Kasumi-1 (cell line): ENCODE data around the gene KCTD19.

Experiments used
- DNase-seq, 2 experiments: peaks; one replicate each; lab custom pipeline; 2025; lab: John Stamatoyannopoulos, UW

KCTD19 gene

DNA sequence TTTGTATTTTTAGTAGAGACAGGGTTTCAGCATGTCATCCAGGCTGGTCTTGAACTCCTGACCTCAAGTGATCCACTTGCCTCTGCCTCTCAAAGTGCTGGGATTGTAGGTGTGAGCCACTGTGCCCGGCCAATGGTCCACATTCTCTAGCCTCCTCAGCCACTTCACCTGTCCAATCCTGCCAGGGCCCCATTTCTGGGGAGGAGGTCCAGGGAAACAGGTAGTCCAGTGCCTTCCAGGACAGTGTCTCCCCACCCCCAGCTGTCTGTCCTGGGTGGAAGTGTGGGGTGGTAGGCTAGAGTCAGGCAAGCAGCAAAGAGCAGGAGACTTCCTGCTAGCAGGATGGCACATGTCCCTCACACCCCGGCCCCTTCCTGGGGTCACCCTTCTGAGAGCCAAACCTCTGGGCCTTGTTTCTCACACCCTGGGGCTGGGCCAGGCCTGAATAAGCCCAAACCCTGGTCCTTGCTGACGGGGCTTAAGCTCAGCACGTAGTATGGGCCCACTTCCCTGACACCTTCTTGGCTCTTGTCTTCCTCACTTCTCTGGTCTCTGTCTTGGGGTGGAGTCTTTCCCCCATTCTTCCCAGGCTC, 84.3 kb downstream of the KCTD19 start:
- DNase-seq: no peak

DNA sequence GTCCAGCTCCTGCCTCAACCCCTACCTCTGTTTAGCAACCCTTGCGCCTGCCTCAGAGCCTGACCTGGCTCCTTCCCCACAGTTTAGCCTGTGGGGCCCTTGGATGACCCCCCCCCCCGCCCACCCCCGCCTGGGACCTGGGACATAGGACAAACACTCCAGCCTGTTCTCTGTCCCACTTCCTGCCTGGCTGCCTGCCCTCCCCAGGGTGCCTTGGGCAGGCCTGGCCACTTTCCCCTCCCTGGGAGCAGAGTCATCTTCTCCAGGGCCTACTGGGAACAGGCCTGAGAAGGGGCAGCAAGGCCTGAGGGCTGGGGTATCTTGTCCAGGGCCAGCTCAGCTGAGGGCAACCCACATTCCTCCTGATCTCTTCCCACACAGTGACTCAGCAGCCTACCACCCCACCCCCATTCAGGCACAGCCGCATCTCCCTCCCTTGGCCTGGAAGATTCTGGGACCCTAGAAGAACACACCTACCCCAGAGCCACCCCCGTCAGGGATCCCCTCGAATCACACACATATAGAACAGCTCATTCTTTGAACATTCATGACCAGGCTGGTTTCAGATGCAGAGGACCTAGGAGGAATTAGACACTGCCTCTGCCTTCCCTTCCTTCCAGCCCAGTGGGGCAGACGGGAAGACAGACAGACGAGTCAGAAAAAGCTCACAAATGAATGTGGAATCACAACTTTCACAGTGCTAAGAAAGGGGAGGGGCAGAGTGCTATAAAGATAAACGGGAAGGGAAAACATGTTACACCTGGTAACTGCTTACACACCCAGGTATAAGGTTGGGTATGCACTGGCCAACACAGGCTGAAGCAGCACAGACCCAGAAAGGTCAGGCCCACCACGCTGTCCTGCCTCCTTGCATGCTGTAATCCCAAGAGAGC, 85.3 kb downstream of the KCTD19 start:
- DNase-seq: no peak

DNA sequence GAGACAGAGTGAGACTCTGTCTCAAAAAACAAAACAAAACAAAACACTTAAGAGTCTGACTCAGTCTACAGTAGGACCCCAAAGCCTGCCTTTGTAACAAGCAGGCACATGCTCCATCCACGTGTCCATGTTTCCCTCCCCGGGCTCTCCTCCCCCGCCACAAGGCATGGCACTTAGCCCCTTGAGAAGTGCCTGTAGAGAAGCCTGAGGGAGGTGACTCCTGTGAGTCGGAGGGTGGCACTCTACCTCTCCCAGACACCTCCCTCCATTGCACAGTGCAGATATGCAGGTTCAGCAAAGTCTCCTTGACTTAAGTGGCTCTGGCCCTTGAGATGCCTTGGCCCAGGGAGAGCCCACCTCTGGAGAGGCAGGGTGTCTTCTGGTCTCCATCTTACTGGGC, 86.0 kb downstream of the KCTD19 start:
- no peak for DNase-seq
